Body of pancreas (tissue), 4 donors: ENCODE data around the gene ATP6V0A1. TPM values are rescaled to one million over a fixed set of nuclear protein-coding genes. Genes with fewer than 3 reads are reported as not detected.

Experiments used
- ATAC-seq: fragments of 150-250 bp; one replicate; pipeline ENCODE4 v1.9.1; 2016
- DNase-seq, 4 donors: peaks; one replicate each; pipeline ENCODE4 v3.0.0-alpha.2; 2019
- H3K27ac ChIP-seq, 4 donors: fragments of 200-600 bp; sonication (generic); 1 replicate in 3 of 4; 2 replicates in 1 of 4; pipeline versions ENCODE4 v1.5.1 to v1.6.1; 2016 to 2019; ENCODE audit warnings: mild to moderate bottlenecking in 1 of 4, mixed read lengths in 1 of 4, moderate library complexity in 1 of 4
- H3K27me3 ChIP-seq, 2 donors: fragments of 200-600 bp; sonication (generic); one replicate each; pipeline ENCODE4 v1.6.0; 2016; ENCODE audit warnings: mild to moderate bottlenecking in 1 of 2
- H3K36me3 ChIP-seq, 2 donors: fragments of 200-600 bp; sonication (generic); replicated peaks in 1 of 2; 2 replicates each; pipeline ENCODE4 v1.5.1; 2016; ENCODE audit warnings: low read depth in 2 of 2; ENCODE audit not compliant: insufficient read depth in 1 of 2
- H3K4me1 ChIP-seq: fragments of 200-600 bp; sonication (generic); one replicate; pipeline ENCODE4 v1.6.0; 2016
- H3K4me3 ChIP-seq, 2 donors: fragments of 200-600 bp; sonication (generic); 1 replicate in 1 of 2; 2 replicates in 1 of 2; pipeline ENCODE4 v1.5.1; 2016 to 2019
- H3K9me3 ChIP-seq, 3 donors: fragments of 200-600 bp; sonication (generic); 1 replicate in 2 of 3; 2 replicates in 1 of 3; pipeline ENCODE4 v1.5.1; 2016
- POLR2A ChIP-seq, 3 donors: fragments of 450-650 bp; IDR thresholded peaks; one replicate each; pipeline ENCODE4 v1.6.1; 2016; ENCODE audit warnings: antibody characterized with exemption in 3 of 3, mild to moderate bottlenecking in 2 of 3
- WGBS, 2 donors: methylation state at CpG; one replicate each; pipeline ENCODE4 v1.1.5; 2017; 5-methylcytosine and 5-hydroxymethylcytosine counted together
- intact Hi-C: fragments of 100-400 bp; cut with DNase I; formaldehyde crosslinking; loops from one replicate; pipeline ENCODE4 v1.15.1; 2023
- total RNA-seq, 2 donors: library from RNA; depleted of rRNA; stranded (reverse); fragments of >200 nt; gene quantifications; one replicate each; pipeline ENCODE4 v1.1.0, GENCODE V29; 2016
- TF ChIP-seq, protein P1 (sequence below), 7 experiments: fragments of 450-650 bp in 4 of 7; fragments of 200-600 bp in 3 of 7; sonication (generic) in 3 of 7; IDR thresholded peaks; one replicate each; pipeline ENCODE4 v1.5.1; 2016 to 2019; ENCODE audit warnings: antibody characterized with exemption in 7 of 7

The ATP6V0A1 gene
- total RNA-seq, 2 donors from 2014 or later, result 35.5 to 71.5 TPM

- TF ChIP-seq, protein P1, sequence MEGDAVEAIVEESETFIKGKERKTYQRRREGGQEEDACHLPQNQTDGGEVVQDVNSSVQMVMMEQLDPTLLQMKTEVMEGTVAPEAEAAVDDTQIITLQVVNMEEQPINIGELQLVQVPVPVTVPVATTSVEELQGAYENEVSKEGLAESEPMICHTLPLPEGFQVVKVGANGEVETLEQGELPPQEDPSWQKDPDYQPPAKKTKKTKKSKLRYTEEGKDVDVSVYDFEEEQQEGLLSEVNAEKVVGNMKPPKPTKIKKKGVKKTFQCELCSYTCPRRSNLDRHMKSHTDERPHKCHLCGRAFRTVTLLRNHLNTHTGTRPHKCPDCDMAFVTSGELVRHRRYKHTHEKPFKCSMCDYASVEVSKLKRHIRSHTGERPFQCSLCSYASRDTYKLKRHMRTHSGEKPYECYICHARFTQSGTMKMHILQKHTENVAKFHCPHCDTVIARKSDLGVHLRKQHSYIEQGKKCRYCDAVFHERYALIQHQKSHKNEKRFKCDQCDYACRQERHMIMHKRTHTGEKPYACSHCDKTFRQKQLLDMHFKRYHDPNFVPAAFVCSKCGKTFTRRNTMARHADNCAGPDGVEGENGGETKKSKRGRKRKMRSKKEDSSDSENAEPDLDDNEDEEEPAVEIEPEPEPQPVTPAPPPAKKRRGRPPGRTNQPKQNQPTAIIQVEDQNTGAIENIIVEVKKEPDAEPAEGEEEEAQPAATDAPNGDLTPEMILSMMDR (IDR thresholded peaks at IDR 0.05), result no peak
- no peak for TF ChIP-seq POLR2A (IDR thresholded peaks at IDR 0.05)
- peaks cover 60% of the 10 kb centered on the region for H3K4me1 ChIP-seq
- no peak for ATAC-seq
- H3K27ac ChIP-seq, result peak overlapping the region in 3 of 4 donors; percentile 85 to 93 (median 90)
- intact Hi-C loops, result no loop called here
- no peak for DNase-seq
- no peak overlapping the region for H3K4me3 ChIP-seq
- WGBS, 2 donors, result 70 to 79% methylated on average over 9 of the region's 9 CpGs
- no peaks in the 10 kb centered on the region for H3K27me3 ChIP-seq
- H3K36me3 ChIP-seq, result peaks cover 0 to 15% of the 10 kb centered on the region in 2 donors
- no peaks in the 10 kb centered on the region for H3K9me3 ChIP-seq
Observed at GRCh38 chr17:42563950-42564349, 105.3 kb downstream of the ATP6V0A1 start.

DNA sequence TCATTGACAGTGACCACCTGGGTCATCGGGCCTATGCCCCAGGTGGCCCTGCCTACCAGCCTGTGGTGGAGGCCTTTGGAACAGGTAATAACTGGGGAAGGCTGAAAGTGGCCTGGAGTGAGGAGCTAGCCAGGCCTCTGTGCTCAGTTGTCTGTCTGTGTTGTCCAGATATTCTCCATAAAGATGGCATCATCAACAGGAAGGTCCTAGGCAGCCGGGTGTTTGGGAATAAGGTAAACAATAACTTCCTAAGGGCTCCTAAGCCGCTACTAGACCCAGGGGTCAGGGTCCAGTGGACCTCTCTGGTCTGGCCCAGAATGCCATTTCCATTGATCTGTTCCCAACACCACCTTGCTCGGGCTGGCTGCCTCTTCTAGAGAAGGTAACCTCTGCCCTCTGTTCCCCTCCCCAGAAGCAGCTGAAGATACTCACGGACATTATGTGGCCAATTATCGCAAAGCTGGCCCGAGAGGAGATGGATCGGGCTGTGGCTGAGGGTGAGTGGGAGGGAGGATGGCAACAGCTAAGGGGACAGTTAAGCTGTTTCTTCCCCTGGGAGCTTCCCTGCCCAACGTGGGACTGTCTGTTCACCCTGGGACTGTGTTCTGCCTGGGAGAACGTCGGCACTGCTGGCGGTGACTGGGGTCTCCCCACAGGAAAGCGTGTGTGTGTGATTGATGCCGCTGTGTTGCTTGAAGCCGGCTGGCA, 106.3 kb downstream of the ATP6V0A1 start:
- no peak for ATAC-seq

GRCh38 chr17:42565523-42566214, 107.0 kb downstream of the ATP6V0A1 start:
- TF ChIP-seq, protein P1 (IDR thresholded peaks at IDR 0.05), result no peak
- no peak for TF ChIP-seq POLR2A (IDR thresholded peaks at IDR 0.05)
- Histone ChIP-seq H3K4me1 (peaks cover 64% of the 10 kb centered on the region), H3K4me3 (no peak overlapping the region), H3K27me3 (no peaks in the 10 kb centered on the region), H3K36me3 (peaks cover 7 to 29% of the 10 kb centered on the region in 2 donors), H3K9me3 (no peaks in the 10 kb centered on the region), H3K27ac (peak overlapping the region in 3 of 4 donors; percentile 79 to 95 (median 92))
- 91 to 93% methylated on average over 4 to 15 of the region's 16 CpGs for WGBS, 2 donors
- DNase-seq, result no peak
- intact Hi-C loops, result no loop called here
- ATAC-seq, result no peak

More for the DNA sequence above, 106.3 kb downstream of the ATP6V0A1 start:
- H3K36me3 ChIP-seq, result peaks cover 5 to 26% of the 10 kb centered on the region in 2 donors
- no peaks in the 10 kb centered on the region for H3K27me3 ChIP-seq
- DNase-seq, result no peak
- intact Hi-C loops, result no loop called here
- H3K9me3 ChIP-seq, result no peaks in the 10 kb centered on the region
- H3K27ac ChIP-seq, result peak overlapping the region in 3 of 4 donors; percentile 85 to 93 (median 90)
- H3K4me1 ChIP-seq, result peaks cover 63% of the 10 kb centered on the region
- no peak overlapping the region for H3K4me3 ChIP-seq
- TF ChIP-seq, protein P1 (IDR thresholded peaks at IDR 0.05), result no peak
- no peak for TF ChIP-seq POLR2A (IDR thresholded peaks at IDR 0.05)
- WGBS, 2 donors, result 86% methylated on average over 15 of the region's 15 CpGs

- no peak for ATAC-seq
- Histone ChIP-seq H3K27me3 (no peaks in the 10 kb centered on the region), H3K27ac (peak overlapping the region; percentile 79 to 96 (median 94)), H3K4me3 (no peak overlapping the region), H3K36me3 (peaks cover 7 to 31% of the 10 kb centered on the region in 2 donors), H3K9me3 (no peaks in the 10 kb centered on the region), H3K4me1 (peaks cover 68% of the 10 kb centered on the region)
- DNase-seq, result no peak
- 23 to 26% methylated on average over 19 to 28 of the region's 28 CpGs for WGBS, 2 donors
- TF ChIP-seq, protein P1 (IDR thresholded peaks at IDR 0.05), result no peak
- no peak for TF ChIP-seq POLR2A (IDR thresholded peaks at IDR 0.05)
- intact Hi-C loops, result no loop called here
Observed at GRCh38 chr17:42566215-42566882, 107.7 kb downstream of the ATP6V0A1 start.
